SK-N-SH (cell line): ENCODE measurements around the gene CBX8. TPM values are rescaled to one million over a fixed set of nuclear protein-coding genes. Genes with fewer than 3 reads are reported as not detected.

ENCODE experiments used
- CTCF ChIA-PET: fragments of 300-600, 350-600 bp; formaldehyde crosslinking; extraction: SDS; loops from one replicate; lab custom pipeline; 2021; lab: Yijun Ruan, JAX
- POLR2A ChIA-PET: fragments of 350-600 bp; sonication (Branson Sonifier 250); formaldehyde crosslinking; extraction: SDS; loops from one replicate; lab custom pipeline; 2020; ENCODE audit warnings: antibody characterized with exemption, inconsistent platforms; lab: Yijun Ruan, JAX
- DNase-seq: peaks from one replicate; pipeline ENCODE4 v3.0.0; 2012
- H2AFZ ChIP-seq: fragments of 200-600 bp; sonication (generic); 2 replicates; pipeline ENCODE4 v1.8.1; 2016; ENCODE audit warnings: antibody characterized with exemption, mild to moderate bottlenecking, low read depth
- H3F3A ChIP-seq: fragments of 200-600 bp; sonication (generic); replicated peaks from 2 replicates; pipeline ENCODE3; 2016; ENCODE audit warnings: antibody characterized with exemption, mild to moderate bottlenecking; ENCODE audit not compliant: insufficient read depth
- H3K27ac ChIP-seq, 2 experiments: fragments of 200-500 bp in 1 of 2; fragments of 200-600 bp in 1 of 2; sonication (Bioruptor generic) in 1 of 2; sonication (generic), shearing (Covaris generic) in 1 of 2; 2 replicates each; pipeline versions ENCODE4 v1.5.1 to v1.6.1; 2014 to 2016; ENCODE audit warnings: low read depth in 2 of 2, inconsistent platforms in 1 of 2, low read length in 1 of 2, mild to moderate bottlenecking in 1 of 2, mixed read lengths in 1 of 2
- H3K27me3 ChIP-seq: fragments of 200-600 bp; sonication (generic), shearing (Covaris generic); 2 replicates; pipeline ENCODE4 v1.6.1; 2016; ENCODE audit warnings: mixed run types; ENCODE audit not compliant: insufficient read depth
- H3K36me3 ChIP-seq, 2 experiments: fragments of 200-500 bp in 1 of 2; fragments of 200-600 bp in 1 of 2; sonication (Bioruptor generic) in 1 of 2; sonication (generic) in 1 of 2; replicated peaks in 1 of 2; 2 replicates each; pipeline versions ENCODE3 to v1.5.1; 2014 to 2016; ENCODE audit warnings: low read length in 1 of 2, mild to moderate bottlenecking in 1 of 2; ENCODE audit not compliant: insufficient read depth in 2 of 2, control insufficient read depth in 1 of 2
- H3K4me1 ChIP-seq, 2 experiments: fragments of 200-500 bp in 1 of 2; fragments of 200-600 bp in 1 of 2; sonication (Bioruptor generic) in 1 of 2; sonication (generic), shearing (Covaris generic) in 1 of 2; 2 replicates each; pipeline versions ENCODE4 v1.5.1 to v1.6.1; 2014 to 2016; ENCODE audit warnings: low read depth in 1 of 2, low read length in 1 of 2, mixed run types in 1 of 2; ENCODE audit not compliant: insufficient read depth in 2 of 2, control insufficient read depth in 1 of 2
- H3K4me2 ChIP-seq: fragments of 200-600 bp; sonication (generic), shearing (Covaris generic); 2 replicates; pipeline ENCODE4 v1.6.1; 2017; ENCODE audit warnings: mixed run types
- H3K4me3 ChIP-seq, 2 experiments: fragments of 200-500 bp in 1 of 2; fragments of 200-600 bp in 1 of 2; sonication (Bioruptor generic) in 1 of 2; sonication (generic), shearing (Covaris generic) in 1 of 2; 2 replicates each; pipeline versions ENCODE4 v1.5.1 to v1.8.1; 2014 to 2016; ENCODE audit warnings: low read depth in 2 of 2, inconsistent platforms in 1 of 2, low read length in 1 of 2, mild to moderate bottlenecking in 1 of 2, mixed read lengths in 1 of 2, moderate library complexity in 1 of 2
- H3K79me2 ChIP-seq: fragments of 200-600 bp; sonication (generic); 2 replicates; pipeline ENCODE4 v1.8.1; 2017; ENCODE audit warnings: mild to moderate bottlenecking; ENCODE audit not compliant: insufficient read depth
- H3K9ac ChIP-seq: fragments of 200-600 bp; sonication (generic); 2 replicates; pipeline ENCODE4 v1.6.1; 2017; ENCODE audit warnings: mixed run types
- H3K9me2 ChIP-seq: fragments of 200-600 bp; sonication (generic); 2 replicates; pipeline ENCODE4 v1.6.1; 2017; ENCODE audit warnings: mixed run types
- H3K9me3 ChIP-seq: fragments of 200-600 bp; sonication (generic); 2 replicates; pipeline ENCODE4 v1.6.1; 2017; ENCODE audit warnings: mixed run types, mild to moderate bottlenecking, moderate library complexity
- H4K20me1 ChIP-seq: fragments of 200-600 bp; sonication (generic); 2 replicates; pipeline ENCODE4 v1.6.1; 2017; ENCODE audit warnings: mild to moderate bottlenecking, mixed run types; ENCODE audit not compliant: insufficient read depth
- EZH2phosphoT487 ChIP-seq: fragments of 200-600 bp; sonication (generic); IDR thresholded peaks from 2 replicates; pipeline ENCODE4 v1.6.1; 2017; ENCODE audit warnings: low read depth, mixed run types, mild to moderate bottlenecking, antibody characterized with exemption, moderate library complexity, borderline replicate concordance
- FOXJ3 ChIP-seq: sonication (generic); formaldehyde crosslinking; IDR thresholded peaks from 2 replicates; pipeline ENCODE4 v1.5.1; 2020; ENCODE audit warnings: mild to moderate bottlenecking, missing genetic modification reagents
- FOXM1 ChIP-seq: IDR thresholded peaks from 2 replicates; pipeline ENCODE4 v1.4.0; 2012; ENCODE audit warnings: low read depth, mild to moderate bottlenecking
- IRF3 ChIP-seq: fragments of 150-350 bp; IDR thresholded peaks from 2 replicates; pipeline ENCODE4 v1.6.1; 2016; ENCODE audit warnings: mild to moderate bottlenecking, low read depth, low read length
- MAX ChIP-seq: IDR thresholded peaks from 2 replicates; pipeline ENCODE4 v1.4.0; 2012; ENCODE audit warnings: low read depth
- NFIC ChIP-seq: IDR thresholded peaks from 2 replicates; pipeline ENCODE4 v1.4.0; 2012; ENCODE audit warnings: borderline replicate concordance
- NRF1 ChIP-seq: IDR thresholded peaks from 2 replicates; pipeline ENCODE4 v1.6.1; 2012; ENCODE audit warnings: low read depth, mild to moderate bottlenecking, low read length
- POLR2AphosphoS5 ChIP-seq: IDR thresholded peaks from 2 replicates; pipeline ENCODE4 v1.6.1; 2012; ENCODE audit warnings: low read depth, low read length
- RAD21 ChIP-seq: IDR thresholded peaks from 2 replicates; pipeline ENCODE4 v1.6.1; 2012; ENCODE audit warnings: mild to moderate bottlenecking, low read length
- RFX5 ChIP-seq: IDR thresholded peaks from 2 replicates; pipeline ENCODE4 v1.6.1; 2012; ENCODE audit warnings: mild to moderate bottlenecking, improper control_type of control experiment, low read length
- SIN3A ChIP-seq: IDR thresholded peaks from 2 replicates; pipeline ENCODE4 v1.6.1; 2012; ENCODE audit warnings: low read depth, mild to moderate bottlenecking, low read length, moderate library complexity, borderline replicate concordance
- TCF12 ChIP-seq: IDR thresholded peaks from 2 replicates; pipeline ENCODE4 v1.4.0; 2012
- WGBS: methylation state at CpG from one replicate; pipeline ENCODE4 v1.1.6; 2017; ENCODE audit warnings: low lambda C conversion rate; 5-methylcytosine and 5-hydroxymethylcytosine counted together
- polyA plus RNA-seq, 3 experiments: library from polyadenylated mRNA; depleted of rRNA; stranded (reverse); fragments of >200 nt; gene quantifications; 2 replicates each; pipeline ENCODE4 v1.2.3, GENCODE V29; 2012

Gene CBX8
- polyA plus RNA-seq, 1 of the 3 experiments (the other 2 are of a cell fraction) = 2.9 TPM

GRCh38 chr17:79806446-79806760, 9.5 kb upstream of the CBX8 start:
- CTCF ChIA-PET = interaction anchor here (1.0 to 14.7 kb wide), 8 partner anchors 9 to 199 kb away, joined by 3 to 274 read pairs (median 20); partner anchors contain the start of genes CBX4 and CBX8
- H3K4me3 ChIP-seq = no peak overlapping the region
- WGBS = 91% methylated on average over 4 of the region's 4 CpGs

GRCh38 chr17:79804856-79805696, 8.2 kb upstream of the CBX8 start:
- no peaks in the 10 kb centered on the region for H3F3A ChIP-seq
- no peaks in the 10 kb centered on the region for H3K79me2 ChIP-seq
- no peak overlapping the region for H3K4me2 ChIP-seq
- CTCF ChIA-PET = interaction anchor here (1.0 to 14.7 kb wide), 9 partner anchors 7 to 203 kb away, joined by 3 to 274 read pairs (median 4); partner anchors contain the start of genes CBX2, CBX4 and CBX8
- H3K9me2 ChIP-seq = no peaks in the 10 kb centered on the region
- H3K9me3 ChIP-seq = no peaks in the 10 kb centered on the region
- peaks cover 0 to 11% of the 10 kb centered on the region in 2 experiments; a peak in 1 of 4 replicates for H3K4me1 ChIP-seq
- no peak overlapping the region for H3K4me3 ChIP-seq
- H3K9ac ChIP-seq = no peak overlapping the region
- 89% methylated on average over 22 of the region's 22 CpGs for WGBS
- no peak overlapping the region for H3K27ac ChIP-seq
- TF ChIP-seq SIN3A = no peak
- TF ChIP-seq FOXM1 = no peak
- TF ChIP-seq FOXJ3 (CRISPR knock-in tag) = no peak
- TF ChIP-seq MAX = no peak
- TF ChIP-seq EZH2phosphoT487 = no peak
- TF ChIP-seq POLR2AphosphoS5 = no peak
- TF ChIP-seq NFIC = no peak
- no peak for TF ChIP-seq NRF1
- TF ChIP-seq RFX5 = no peak
- TF ChIP-seq TCF12 = no peak
- peaks cover 55% of the 10 kb centered on the region for H3K27me3 ChIP-seq
- POLR2A ChIA-PET = interaction anchor here (6.9 kb wide), 1 partner anchor 8 kb away, joined by 50 read pairs; the partner anchor contains the start of gene CBX8
- no peak overlapping the region for H2AFZ ChIP-seq
- no peak for DNase-seq
- no peaks in the 10 kb centered on the region for H3K36me3 ChIP-seq
- H4K20me1 ChIP-seq = no peaks in the 10 kb centered on the region

More at GRCh38 chr17:79806446-79806760, 9.5 kb upstream of the CBX8 start:
- Histone ChIP-seq H3K9me3 (no peaks in the 10 kb centered on the region), H3K9me2 (no peaks in the 10 kb centered on the region), H3K27ac (no peak overlapping the region), H3K79me2 (no peaks in the 10 kb centered on the region), H4K20me1 (no peaks in the 10 kb centered on the region), H3K27me3 (peaks cover 60% of the 10 kb centered on the region), H3K4me1 (peaks cover 7 to 17% of the 10 kb centered on the region in 2 experiments; a peak in 3 of 4 replicates), H3K4me2 (no peak overlapping the region), H2AFZ (no peak overlapping the region), H3K36me3 (no peaks in the 10 kb centered on the region), H3F3A (peaks cover 6% of the 10 kb centered on the region), H3K9ac (no peak overlapping the region)
- peak; percentile 54 for DNase-seq
- TF ChIP-seq RAD21 = peak; percentile 25
- no peak for TF ChIP-seq IRF3
- POLR2A ChIA-PET = interaction anchor here (6.9 kb wide), 1 partner anchor 9 kb away, joined by 50 read pairs; the partner anchor contains the start of gene CBX8
